Neural crest cell (in vitro differentiated cells): Measurements from ENCODE around the gene MYH15. TPM values are rescaled to one million over a fixed set of nuclear protein-coding genes. Genes with fewer than 3 reads are reported as not detected.

Experiments
- DNase-seq: peaks from one replicate; pipeline ENCODE4 v3.0.0; 2021; ENCODE audit warnings: low read depth, mixed read lengths, low spot score
- H3K27ac Mint-ChIP-seq: one replicate; pipeline ENCODE4 v1.8.0; 2021; ENCODE audit warnings: mild to moderate bottlenecking, mixed read lengths; ENCODE audit not compliant: unreplicated experiment
- H3K27me3 Mint-ChIP-seq: 2 replicates; pipeline ENCODE4 v1.8.0; 2021; ENCODE audit warnings: low read depth, mild to moderate bottlenecking, mixed read lengths
- H3K36me3 Mint-ChIP-seq: 2 replicates; pipeline ENCODE4 v1.8.0; 2021; ENCODE audit warnings: low read depth, mild to moderate bottlenecking, mixed read lengths
- H3K4me1 Mint-ChIP-seq: 2 replicates; pipeline ENCODE4 v1.8.0; 2021; ENCODE audit warnings: mixed read lengths
- H3K4me3 Mint-ChIP-seq: one replicate; pipeline ENCODE4 v1.8.0; 2021; ENCODE audit warnings: mild to moderate bottlenecking, mixed read lengths
- H3K9me3 Mint-ChIP-seq: 2 replicates; pipeline ENCODE4 v1.8.0; 2021; ENCODE audit warnings: mixed read lengths
- total RNA-seq: library from RNA; stranded (reverse); gene quantifications from 2 replicates; pipeline ENCODE4 v1.2.1, GENCODE V29; 2021
- TF ChIP-seq, protein P1 (sequence below): fragments of 200-600 bp; sonication (generic); conservative IDR thresholded peaks from 2 replicates; pipeline ENCODE4 v1.5.0; 2021; ENCODE audit warnings: antibody characterized with exemption, mild to moderate bottlenecking

MYH15 gene
- total RNA-seq, 1 donor from 2014 or later, result 0.16 TPM

DNA sequence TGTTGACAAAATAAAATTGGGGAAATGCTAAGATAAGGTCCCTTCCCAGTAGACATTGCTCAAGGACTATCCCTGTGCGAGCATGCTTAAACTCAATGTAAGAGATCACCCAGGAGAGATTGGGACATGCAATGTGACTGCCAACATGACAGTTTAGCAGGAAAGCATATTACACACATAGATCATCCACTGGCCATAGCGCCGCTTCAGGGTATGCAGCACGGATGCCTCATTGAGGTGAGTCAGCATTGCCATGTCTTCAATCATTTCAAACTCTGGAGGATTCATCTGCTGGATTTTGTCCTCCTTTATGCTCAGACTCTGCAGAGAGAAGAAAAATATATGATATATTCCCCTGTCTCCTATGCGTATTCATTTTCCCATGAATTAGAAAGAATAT is 8.9 kb downstream of the MYH15 start:
- Mint-ChIP-seq H3K4me3 (no peak overlapping the region), H3K4me1 (no peaks in the 10 kb centered on the region), H3K27ac (no peak overlapping the region), H3K9me3 (no peaks in the 10 kb centered on the region), H3K36me3 (no peaks in the 10 kb centered on the region), H3K27me3 (no peaks in the 10 kb centered on the region)
- no peak for DNase-seq
- TF ChIP-seq, protein P1, sequence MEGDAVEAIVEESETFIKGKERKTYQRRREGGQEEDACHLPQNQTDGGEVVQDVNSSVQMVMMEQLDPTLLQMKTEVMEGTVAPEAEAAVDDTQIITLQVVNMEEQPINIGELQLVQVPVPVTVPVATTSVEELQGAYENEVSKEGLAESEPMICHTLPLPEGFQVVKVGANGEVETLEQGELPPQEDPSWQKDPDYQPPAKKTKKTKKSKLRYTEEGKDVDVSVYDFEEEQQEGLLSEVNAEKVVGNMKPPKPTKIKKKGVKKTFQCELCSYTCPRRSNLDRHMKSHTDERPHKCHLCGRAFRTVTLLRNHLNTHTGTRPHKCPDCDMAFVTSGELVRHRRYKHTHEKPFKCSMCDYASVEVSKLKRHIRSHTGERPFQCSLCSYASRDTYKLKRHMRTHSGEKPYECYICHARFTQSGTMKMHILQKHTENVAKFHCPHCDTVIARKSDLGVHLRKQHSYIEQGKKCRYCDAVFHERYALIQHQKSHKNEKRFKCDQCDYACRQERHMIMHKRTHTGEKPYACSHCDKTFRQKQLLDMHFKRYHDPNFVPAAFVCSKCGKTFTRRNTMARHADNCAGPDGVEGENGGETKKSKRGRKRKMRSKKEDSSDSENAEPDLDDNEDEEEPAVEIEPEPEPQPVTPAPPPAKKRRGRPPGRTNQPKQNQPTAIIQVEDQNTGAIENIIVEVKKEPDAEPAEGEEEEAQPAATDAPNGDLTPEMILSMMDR, result no peak

DNA sequence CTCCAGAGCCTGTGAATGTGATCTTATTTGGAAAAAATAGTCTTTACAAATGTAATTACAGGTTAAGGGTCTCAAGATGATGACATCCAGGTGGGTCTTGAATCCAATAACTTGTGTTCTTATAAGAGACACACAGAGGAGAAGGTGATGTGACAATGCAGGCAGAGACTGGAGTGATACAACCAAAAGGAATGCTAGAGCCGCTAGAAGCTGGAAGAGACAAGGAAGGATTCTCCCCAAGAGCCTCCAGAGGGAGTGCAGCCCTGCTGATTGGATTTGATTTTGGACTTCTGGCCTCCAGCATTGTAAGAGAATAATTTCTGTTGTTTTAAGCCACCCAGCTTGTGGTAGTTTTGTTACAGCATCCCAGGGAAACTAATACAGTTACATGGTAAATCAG is 9.7 kb downstream of the MYH15 start:
- no peaks in the 10 kb centered on the region for H3K4me1 Mint-ChIP-seq
- H3K9me3 Mint-ChIP-seq, result no peaks in the 10 kb centered on the region

DNA sequence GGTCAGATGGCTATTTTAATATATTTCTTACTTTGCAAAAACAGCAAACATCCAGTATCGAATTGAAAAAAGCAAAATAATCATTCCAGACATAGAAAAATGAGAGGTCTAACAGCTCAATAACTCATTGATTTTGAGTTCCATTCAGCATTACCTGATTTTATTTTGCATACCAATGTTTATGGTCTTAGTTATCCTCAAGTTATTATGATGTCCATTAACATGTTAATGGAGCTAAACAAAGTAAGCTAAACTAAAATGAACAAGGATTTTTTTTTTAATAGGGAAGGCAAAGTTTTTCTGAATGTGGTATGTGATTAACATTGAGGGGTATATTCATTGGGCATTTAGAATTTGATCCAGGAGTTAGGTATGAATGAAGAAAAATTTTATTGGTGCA is 13.1 kb downstream of the MYH15 start:
- no peak overlapping the region for H3K4me3 Mint-ChIP-seq

More for the DNA sequence above, 9.7 kb downstream of the MYH15 start:
- no peak for DNase-seq
- Mint-ChIP-seq H3K27me3 (no peaks in the 10 kb centered on the region), H3K27ac (no peak overlapping the region), H3K36me3 (no peaks in the 10 kb centered on the region), H3K4me3 (no peak overlapping the region)
- TF ChIP-seq, protein P1, result no peak

DNA sequence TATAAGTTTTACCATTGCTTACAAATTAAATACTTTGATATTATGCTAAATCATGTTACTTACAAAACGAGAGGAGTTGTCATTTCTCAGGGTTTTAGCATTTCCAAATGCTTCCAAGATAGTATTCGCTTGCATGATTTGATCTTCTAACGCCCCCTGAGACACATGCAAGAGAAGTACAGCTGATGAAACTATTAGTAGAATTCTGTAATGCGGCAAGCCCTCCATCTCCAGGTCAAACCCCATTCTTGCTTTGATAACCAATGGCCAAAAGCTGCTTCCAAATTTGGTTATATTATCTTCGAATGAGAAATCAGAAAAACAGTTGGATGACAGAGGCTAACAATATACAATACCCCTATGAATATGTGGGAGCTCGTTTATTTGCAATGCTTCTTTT is 14.7 kb downstream of the MYH15 start:
- Mint-ChIP-seq H3K4me3 (no peak overlapping the region), H3K9me3 (no peaks in the 10 kb centered on the region), H3K27ac (no peak overlapping the region), H3K36me3 (no peaks in the 10 kb centered on the region), H3K4me1 (peaks cover 6% of the 10 kb centered on the region), H3K27me3 (no peaks in the 10 kb centered on the region)
- TF ChIP-seq, protein P1, result no peak
- no peak for DNase-seq

More for the DNA sequence above, 13.1 kb downstream of the MYH15 start:
- H3K4me1 Mint-ChIP-seq, result peaks cover 6% of the 10 kb centered on the region
- no peaks in the 10 kb centered on the region for H3K9me3 Mint-ChIP-seq
- no peak for DNase-seq
- H3K27ac Mint-ChIP-seq, result no peak overlapping the region
- no peaks in the 10 kb centered on the region for H3K27me3 Mint-ChIP-seq
- TF ChIP-seq, protein P1, result no peak
- H3K36me3 Mint-ChIP-seq, result no peaks in the 10 kb centered on the region

DNA sequence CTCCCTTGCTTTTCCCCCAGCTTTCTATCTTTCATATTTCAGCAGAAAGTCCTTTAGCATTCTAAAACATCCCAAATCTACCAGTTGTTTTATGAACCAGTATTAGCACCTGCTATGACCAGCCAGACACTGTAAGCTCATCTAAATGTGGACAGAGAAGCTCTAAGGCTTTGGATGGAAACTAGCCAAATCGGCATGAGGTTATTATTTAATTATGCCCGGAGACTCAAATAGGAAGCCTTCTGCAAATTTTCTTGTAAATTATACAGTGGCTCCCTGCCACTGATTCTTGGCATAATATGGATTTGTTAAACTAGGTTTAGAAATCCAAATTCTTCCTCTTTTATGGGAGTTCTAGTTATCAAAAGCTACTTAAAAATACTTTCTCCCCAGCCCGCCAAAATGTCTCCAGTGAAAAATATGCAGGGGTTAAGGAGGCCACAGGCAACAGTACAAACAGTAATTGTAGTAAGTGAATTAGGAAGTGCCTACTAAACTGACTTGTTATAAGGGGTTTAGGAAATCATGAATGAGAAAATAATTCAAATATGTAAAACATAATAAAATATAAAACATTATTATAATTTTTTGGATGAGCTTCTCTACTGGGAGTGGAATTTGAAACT is 15.4 kb downstream of the MYH15 start:
- no peak for DNase-seq
- no peaks in the 10 kb centered on the region for H3K36me3 Mint-ChIP-seq
- no peaks in the 10 kb centered on the region for H3K27me3 Mint-ChIP-seq
- H3K4me1 Mint-ChIP-seq, result peaks cover 6% of the 10 kb centered on the region
- H3K4me3 Mint-ChIP-seq, result no peak overlapping the region
- H3K27ac Mint-ChIP-seq, result no peak overlapping the region
- TF ChIP-seq, protein P1, result no peak
- no peaks in the 10 kb centered on the region for H3K9me3 Mint-ChIP-seq
